SK-N-DZ (cell line): ENCODE results near the gene TTC38.
A peak's percentile ranks its signal among the peaks of the same experiment; 100 is the strongest.
"Not testable (repeated sequence)": the region's sequence is repeated elsewhere in the genome, so short reads cannot be mapped to it uniquely, and the experiment has no call there.

Source experiments
- DNase-seq: peaks from one replicate; pipeline ENCODE4 v3.0.0-alpha.2; 2015; ENCODE audit warnings: low spot score

The TTC38 gene

GRCh38 chr22:46245511-46245910, 22.3 kb upstream of the TTC38 start:
- DNase-seq, result no peak

- no peak for DNase-seq
Measured at GRCh38 chr22:46246178-46246577, 21.6 kb upstream of the TTC38 start.

GRCh38 chr22:46247443-46247975, 20.3 kb upstream of the TTC38 start:
- DNase-seq, result no peak

GRCh38 chr22:46250035-46250782, 17.6 kb upstream of the TTC38 start, which contains the start of gene CDPF1:
Gene CDPF1 (minus strand): TSS chr22:46250293. CDS start chr22:46248284, 2,009 bp downstream.
- DNase-seq, result peak; percentile 87

GRCh38 chr22:46250783-46251125, 17.1 kb upstream of the TTC38 start:
- DNase-seq, result no peak

- DNase-seq, result no peak
Measured at GRCh38 chr22:46251266-46251665, 16.5 kb upstream of the TTC38 start.

- DNase-seq, result no peak
Measured at GRCh38 chr22:46251816-46252380, 15.9 kb upstream of the TTC38 start.

GRCh38 chr22:46256358-46256958, 11.3 kb upstream of the TTC38 start:
- no peak for DNase-seq

- DNase-seq, result no peak
Measured at GRCh38 chr22:46259374-46259773, 8.4 kb upstream of the TTC38 start.

GRCh38 chr22:46260038-46260437, 7.8 kb upstream of the TTC38 start:
- DNase-seq, result no peak

- no peak for DNase-seq
Measured at GRCh38 chr22:46262449-46263215, 5.2 kb upstream of the TTC38 start.

- no peak for DNase-seq
Measured at GRCh38 chr22:46263216-46263590, 4.6 kb upstream of the TTC38 start, which contains the start of gene PKDREJ. Gene PKDREJ (minus strand): TSS chr22:46263343. CDS start chr22:46263322, 21 bp downstream.

GRCh38 chr22:46264520-46264919, 3.3 kb upstream of the TTC38 start:
- not testable (repeated sequence) for DNase-seq

- not testable (repeated sequence) for DNase-seq
Measured at GRCh38 chr22:46265627-46266026, 2.2 kb upstream of the TTC38 start.

GRCh38 chr22:46269564-46269963, 1.8 kb downstream of the TTC38 start:
- DNase-seq, result no peak

GRCh38 chr22:46272196-46272595, 4.4 kb downstream of the TTC38 start:
- no peak for DNase-seq

GRCh38 chr22:46272762-46273431, 5.1 kb downstream of the TTC38 start:
- no peak for DNase-seq

- DNase-seq, result no peak
Measured at GRCh38 chr22:46273432-46274148, 5.8 kb downstream of the TTC38 start.

GRCh38 chr22:46274381-46274780, 6.6 kb downstream of the TTC38 start:
- DNase-seq, result no peak

- no peak for DNase-seq
Measured at GRCh38 chr22:46275455-46276122, 7.8 kb downstream of the TTC38 start.
